HG03280 (cell line): ENCODE measurements around the gene TSGA10.
A peak's percentile ranks its signal among the peaks of the same experiment; 100 is the strongest.
"Not testable (repeated sequence)": the region's sequence is repeated elsewhere in the genome, so short reads cannot be mapped to it uniquely, and the experiment has no call there.

Experiments used
- ATAC-seq: cut with Tn5 transposase; IDR thresholded peaks from one replicate; pipeline ENCODE4 v1.9.1; 2021; ENCODE audit warnings: mild to moderate bottlenecking, moderate library complexity; ENCODE audit not compliant: unreplicated experiment

TSGA10 gene

GRCh38 chr2:99154643-99155536 lies at the start of gene TSGA10, which contains the start of gene LIPT1:
TSS of gene TSGA10 (minus strand) at chr2:99154942. CDS start at chr2:99109439, 45,503 bp downstream.
TSS of gene LIPT1 (plus strand) at chr2:99154967. CDS start at chr2:99161958, 6,991 bp downstream.
- ATAC-seq, result peak; percentile 98

- no peak for ATAC-seq
Observed at GRCh38 chr2:99201959-99202678, 47.4 kb upstream of the TSGA10 start.

DNA sequence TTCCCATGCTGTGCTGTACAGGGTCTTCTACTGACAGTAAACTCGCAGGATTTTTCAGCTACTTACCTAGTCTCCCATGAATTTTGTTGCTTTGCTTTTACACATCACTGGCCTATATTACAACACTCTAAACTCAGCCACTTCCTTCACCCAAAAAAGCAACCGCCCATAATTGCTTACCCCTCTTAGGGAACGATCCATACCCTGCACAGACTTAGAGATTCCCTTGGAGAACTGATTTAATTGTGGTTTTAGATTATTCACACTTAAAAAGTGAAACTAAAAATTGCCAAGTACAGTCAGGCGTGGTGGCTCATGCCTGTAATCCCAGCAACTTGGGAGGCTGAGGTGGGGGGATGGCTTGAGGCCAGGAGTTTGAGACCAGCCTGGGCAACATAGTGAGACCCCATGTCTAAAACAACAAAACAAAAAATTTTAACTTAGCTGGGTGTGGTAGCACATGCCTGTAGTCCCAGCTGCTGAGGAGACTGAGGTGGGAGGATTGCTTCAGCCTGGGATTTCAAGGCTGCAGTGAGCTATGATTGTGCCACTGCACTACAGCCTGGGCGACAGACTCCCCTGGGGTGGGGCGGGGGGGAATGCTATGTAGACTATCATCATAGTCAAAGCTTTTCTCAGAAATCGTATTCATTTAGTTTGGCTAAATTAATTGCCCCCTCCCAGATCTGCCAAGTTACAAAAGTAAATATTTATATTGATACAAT lies 45.5 kb upstream of the TSGA10 start:
- no peak for ATAC-seq

DNA sequence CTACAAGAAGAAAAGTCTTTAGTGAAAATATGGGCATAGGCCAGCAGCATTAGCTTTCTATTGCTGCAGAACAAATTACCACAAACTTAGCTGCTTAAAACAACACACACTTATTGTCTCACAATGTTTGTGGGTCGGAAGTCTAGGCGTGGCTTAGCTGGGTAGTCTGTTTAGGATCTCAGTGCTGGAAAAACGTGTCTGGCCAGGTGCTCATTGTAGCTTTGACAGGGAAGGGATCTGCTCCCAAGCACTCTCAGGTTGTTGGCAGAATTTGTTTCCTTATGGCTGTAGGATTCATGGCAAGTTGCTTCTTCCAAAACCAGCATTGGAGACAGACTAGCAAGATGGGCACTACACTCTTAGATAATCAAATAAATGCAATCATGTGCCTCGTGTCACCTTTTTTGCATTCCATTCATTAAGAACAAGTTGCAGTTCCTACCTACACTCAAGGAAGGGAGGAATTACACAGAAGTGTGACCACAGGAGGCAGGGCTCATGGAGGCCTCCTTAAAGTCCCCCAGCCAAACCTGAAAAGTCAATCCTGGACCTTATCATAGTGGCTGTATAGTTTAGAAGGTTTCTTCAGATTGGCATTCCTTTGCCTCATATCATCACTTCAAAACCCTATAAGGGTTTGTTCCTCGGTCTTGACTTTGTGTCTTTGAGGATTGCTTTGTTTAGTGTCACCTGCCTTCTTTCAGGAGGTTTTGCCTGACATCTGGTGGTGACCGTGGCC lies 43.5 kb upstream of the TSGA10 start:
- ATAC-seq, result no peak

GRCh38 chr2:99192364-99192763 lies 37.6 kb upstream of the TSGA10 start:
- not testable (repeated sequence) for ATAC-seq

GRCh38 chr2:99190548-99190947 lies 35.8 kb upstream of the TSGA10 start:
- no peak for ATAC-seq

DNA sequence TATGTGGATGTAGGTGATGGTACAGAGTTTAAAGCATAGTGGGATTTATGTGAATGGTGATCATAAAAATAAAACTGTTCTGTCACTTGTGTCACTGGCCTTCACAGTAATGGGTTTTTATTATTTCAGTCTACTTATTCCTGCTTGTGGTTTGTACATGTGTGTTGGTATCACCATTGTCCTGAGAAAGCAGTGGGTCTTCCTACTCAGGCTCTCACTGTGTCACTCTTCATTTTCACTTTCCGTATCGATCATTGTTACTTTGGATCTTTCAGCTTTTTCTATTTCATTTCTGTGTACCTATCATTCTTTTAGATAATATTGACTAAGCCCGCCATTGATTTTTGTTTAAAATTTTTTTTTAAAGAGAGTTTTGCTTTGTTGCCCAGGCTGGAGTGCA lies 33.6 kb upstream of the TSGA10 start:
- ATAC-seq, result no peak

GRCh38 chr2:99187011-99187410 lies 32.3 kb upstream of the TSGA10 start:
- ATAC-seq, result no peak

- no peak for ATAC-seq
Observed at GRCh38 chr2:99184811-99185210, 30.1 kb upstream of the TSGA10 start.

DNA sequence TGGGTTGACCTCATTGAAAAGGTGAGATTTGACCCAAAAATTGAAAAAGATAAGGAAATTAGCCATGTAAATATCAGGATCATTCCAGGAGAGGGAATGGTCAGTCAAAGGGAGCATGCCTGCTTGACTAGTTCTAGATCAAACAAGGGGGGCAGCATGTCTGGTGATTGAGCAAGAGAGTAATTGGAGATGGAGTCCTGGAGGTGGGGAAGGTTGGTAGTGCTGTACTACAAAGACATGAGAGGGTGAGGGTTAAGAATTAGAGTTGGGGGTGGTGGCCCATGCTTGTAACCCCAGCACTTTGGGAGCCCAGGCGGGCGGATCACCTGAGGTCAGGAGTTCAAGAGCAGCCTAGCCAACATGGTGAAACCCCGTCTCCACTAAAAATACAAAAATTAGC lies 28.3 kb upstream of the TSGA10 start:
- ATAC-seq, result no peak

- no peak for ATAC-seq
Observed at GRCh38 chr2:99181624-99182000, 26.9 kb upstream of the TSGA10 start.

DNA sequence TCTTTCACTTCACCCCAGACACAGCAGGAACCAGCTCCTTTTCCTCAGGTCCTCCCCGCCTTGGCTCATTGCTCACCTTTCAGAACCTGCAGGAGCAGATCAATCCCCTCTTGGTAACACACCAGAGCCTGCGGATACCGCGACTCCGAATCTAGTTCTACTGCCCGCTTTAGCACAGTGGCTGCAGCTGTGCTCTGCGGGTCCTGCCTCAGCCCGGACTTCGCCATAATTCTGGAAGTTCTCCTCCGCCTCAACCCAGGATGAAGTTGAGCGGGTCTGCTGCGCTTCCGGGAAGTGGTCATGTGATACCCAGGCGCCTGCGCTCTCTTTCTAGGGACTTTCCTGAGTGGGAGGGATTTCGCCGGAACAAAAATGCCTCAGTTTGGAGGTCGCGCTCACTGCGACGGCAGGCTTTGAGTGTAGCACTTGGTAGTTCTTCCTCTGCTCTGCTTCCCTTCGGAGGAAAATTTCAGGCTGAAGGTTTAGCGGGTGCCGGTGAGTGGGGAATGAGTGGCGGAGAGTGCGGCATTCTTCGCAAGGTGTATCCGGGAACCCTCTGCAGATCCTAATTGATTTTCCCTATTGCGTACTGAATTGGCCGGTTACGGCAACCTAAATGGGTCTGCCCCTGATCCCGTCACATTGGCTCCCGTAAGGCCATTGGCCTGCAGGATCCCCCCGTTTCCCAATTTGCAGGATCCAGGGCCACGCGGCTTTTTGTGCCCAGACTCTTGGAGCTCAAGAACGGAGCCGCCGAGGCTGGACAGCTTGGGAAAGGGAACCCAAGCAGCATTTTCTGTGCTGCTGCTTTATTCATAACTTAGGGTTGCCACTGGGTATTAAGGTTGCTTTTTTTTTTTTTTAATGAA lies 26.2 kb upstream of the TSGA10 start, which contains the start of the genes MITD1 and MRPL30:
Gene MITD1, minus strand, starts transcription at position 304 of the 869 bp plus-strand sequence. Its CDS starts 77 bp downstream, at position 227.
Gene MRPL30, plus strand, starts transcription at position 430 of the 869 bp plus-strand sequence. CDS start 5,020 bp downstream, outside the sequence.
- peak; percentile 95 for ATAC-seq

- ATAC-seq, result no peak
Observed at GRCh38 chr2:99171377-99172140, 16.8 kb upstream of the TSGA10 start.

- no peak for ATAC-seq
Observed at GRCh38 chr2:99169534-99169933, 14.8 kb upstream of the TSGA10 start.

GRCh38 chr2:99166218-99166617 lies 11.5 kb upstream of the TSGA10 start:
- no peak for ATAC-seq

DNA sequence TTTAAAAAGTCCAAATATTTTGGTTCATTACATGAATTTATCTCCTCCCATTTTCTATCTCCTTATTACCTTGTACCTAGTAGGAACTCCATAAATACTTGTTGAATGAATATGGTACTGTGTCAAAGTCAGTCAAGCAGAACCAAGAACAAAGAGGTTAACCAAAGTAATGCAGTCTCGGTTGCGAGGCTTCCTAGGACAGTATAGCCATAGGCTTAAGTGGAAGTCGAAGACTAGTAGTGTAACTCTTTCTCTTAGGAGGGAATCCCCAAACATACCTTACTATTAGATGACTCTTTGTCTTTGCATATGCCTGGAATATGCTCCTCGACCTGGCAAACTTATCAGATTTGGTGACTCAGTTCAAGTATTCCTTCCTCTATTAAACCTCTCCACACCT lies 4.9 kb upstream of the TSGA10 start:
- no peak for ATAC-seq

DNA sequence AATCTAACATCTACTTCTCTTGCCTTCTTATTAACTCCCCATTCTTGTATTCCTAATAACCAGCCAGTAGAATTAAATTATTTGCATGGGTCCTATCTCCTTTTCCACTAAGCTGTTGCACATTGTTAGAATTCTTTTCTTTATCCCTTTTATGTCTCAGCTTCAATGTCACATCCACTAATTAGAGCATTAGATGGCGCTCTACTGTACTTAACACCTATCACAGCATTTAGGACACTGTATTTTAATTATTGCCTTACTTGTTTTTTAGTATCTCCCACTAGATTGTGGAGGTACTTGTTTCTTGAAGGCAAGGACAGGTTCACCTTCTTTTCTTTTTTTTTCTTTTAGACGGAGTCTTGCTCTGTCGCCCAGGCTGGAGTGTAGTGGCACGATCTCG lies 3.9 kb upstream of the TSGA10 start:
- no peak for ATAC-seq

DNA sequence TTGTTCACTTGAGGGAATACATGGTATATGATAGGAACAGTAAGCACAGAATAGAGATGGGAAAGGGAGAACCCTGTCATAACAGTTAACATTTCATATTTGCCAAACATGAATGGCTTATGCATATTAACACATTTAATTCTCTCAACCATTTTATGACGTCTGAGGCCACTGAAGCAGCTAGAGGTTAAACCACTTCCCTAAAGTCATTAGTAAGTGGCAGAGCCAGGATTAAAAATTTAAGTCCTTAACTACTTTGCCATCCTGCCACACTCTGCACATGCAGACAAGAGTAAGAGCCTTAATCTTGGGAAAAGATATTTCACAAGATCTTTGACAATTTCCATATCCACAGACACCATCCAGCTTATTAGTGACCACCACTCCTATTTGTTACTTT lies 2.1 kb upstream of the TSGA10 start:
- ATAC-seq, result no peak
